HCT116 (cell line): ENCODE results near the gene GPHA2. TPM values are rescaled to one million over a fixed set of nuclear protein-coding genes. Genes with fewer than 3 reads are reported as not detected.
A peak's percentile ranks its signal among the peaks of the same experiment; 100 is the strongest.
"Not testable (repeated sequence)": the region's sequence is repeated elsewhere in the genome, so short reads cannot be mapped to it uniquely, and the experiment has no call there.

Source experiments
- ATAC-seq: fragments of 200-7000 bp; cut with Tn5 transposase; 2 replicates; pipeline ENCODE4 v1.9.1; 2020; ENCODE audit warnings: mild to moderate bottlenecking, moderate library complexity
- Bru-seq: library from RNA; stranded (reverse); fragments of 400-500 nt; gene quantifications from one replicate; lab custom pipeline; 2021; lab: Mats Ljungman, UMichigan
- BruChase-seq, 2 experiments: library from RNA; stranded (reverse); fragments of 400-500 nt; gene quantifications; one replicate each; lab custom pipeline; 2021; lab: Mats Ljungman, UMichigan
- BruUV-seq: library from RNA; stranded (reverse); fragments of 400-500 nt; replicated peaks from 2 replicates; lab custom pipeline; 2021; lab: Mats Ljungman, UMichigan
- CTCF ChIA-PET: fragments of 300-600 bp; sonication (Branson Sonifier 250); formaldehyde crosslinking; loops from one replicate; lab custom pipeline; 2021; ENCODE audit warnings: antibody characterized with exemption; lab: Charles Lee
- POLR2A ChIA-PET: fragments of 300-600, 350-600 bp; sonication (Branson Sonifier 250); formaldehyde crosslinking; loops from one replicate; lab custom pipeline; 2021; ENCODE audit warnings: antibody characterized with exemption; lab: Charles Lee
- RAD21 ChIA-PET, 2 experiments: fragments of 300-600 bp; sonication (Branson Sonifier 250); formaldehyde crosslinking; loops; one replicate each; lab custom pipeline; 2023; ENCODE audit warnings: low total read pairs in 2 of 2; ENCODE audit not compliant: uncharacterized antibody in 2 of 2, unreplicated experiment in 2 of 2, low non-redundant PET in 1 of 2; lab: Charles Lee
- DNase-seq: peaks from one replicate; pipeline ENCODE4 v3.0.0-alpha.2; 2010; ENCODE audit warnings: low read depth, low spot score
- H2AFZ ChIP-seq: fragments of 200-600 bp; shearing (Covaris generic), sonication (generic); 2 replicates; pipeline ENCODE4 v1.6.1; 2017; ENCODE audit warnings: low read depth, mixed run types, mixed read lengths, antibody characterized with exemption, low read length; ENCODE audit not compliant: poor library complexity, severe bottlenecking
- H3K27ac ChIP-seq: 2 replicates; pipeline ENCODE4 v1.5.1; 2012; ENCODE audit warnings: low read depth, low read length
- H3K27me3 ChIP-seq: fragments of 200-600 bp; sonication (generic); 2 replicates; pipeline ENCODE4 v1.6.1; 2016; ENCODE audit warnings: mixed run types, low read length, mixed read lengths; ENCODE audit not compliant: insufficient read depth
- H3K36me3 ChIP-seq, 2 experiments: fragments of 200-500 bp in 1 of 2; fragments of 200-600 bp in 1 of 2; sonication (Bioruptor generic) in 1 of 2; sonication (generic) in 1 of 2; 2 replicates each; pipeline versions ENCODE4 v1.5.1 to v1.6.1; 2014 to 2016; ENCODE audit warnings: low read length in 2 of 2, inconsistent platforms in 1 of 2, mixed read lengths in 1 of 2, mixed run types in 1 of 2; ENCODE audit not compliant: insufficient read depth in 2 of 2, control insufficient read depth in 1 of 2
- H3K4me1 ChIP-seq, 2 experiments: fragments of 200-600 bp in 1 of 2; sonication (generic) in 1 of 2; 2 replicates each; pipeline versions ENCODE4 v1.5.1 to v1.6.1; 2012 to 2017; ENCODE audit warnings: low read length in 2 of 2, inconsistent platforms in 1 of 2, mild to moderate bottlenecking in 1 of 2, mixed read lengths in 1 of 2, mixed run types in 1 of 2, moderate library complexity in 1 of 2; ENCODE audit not compliant: insufficient read depth in 2 of 2, control insufficient read depth in 1 of 2
- H3K4me2 ChIP-seq: fragments of 200-600 bp; sonication (generic); 2 replicates; pipeline ENCODE4 v1.6.1; 2017; ENCODE audit warnings: mixed run types, low read length, mixed read lengths
- H3K4me3 ChIP-seq, 2 experiments: fragments of 200-600 bp in 1 of 2; sonication (generic) in 1 of 2; replicated peaks in 1 of 2; 2 replicates each; pipeline ENCODE4 v1.5.1; 2011 to 2016; ENCODE audit warnings: low read length in 2 of 2, control low read depth in 1 of 2, low read depth in 1 of 2, mild to moderate bottlenecking in 1 of 2, mixed read lengths in 1 of 2, mixed run types in 1 of 2
- H3K79me2 ChIP-seq: fragments of 200-600 bp; sonication (generic); 2 replicates; pipeline ENCODE4 v1.6.1; 2017; ENCODE audit warnings: mild to moderate bottlenecking, mixed run types, low read length, moderate library complexity, mixed read lengths; ENCODE audit not compliant: insufficient read depth
- H3K9ac ChIP-seq: fragments of 200-600 bp; sonication (generic); 2 replicates; pipeline ENCODE4 v1.6.1; 2016; ENCODE audit warnings: low read length, mixed read lengths
- H3K9me2 ChIP-seq: fragments of 200-600 bp; sonication (generic), shearing (Covaris generic); 2 replicates; pipeline ENCODE4 v1.6.1; 2017; ENCODE audit warnings: mixed run types, mild to moderate bottlenecking, moderate library complexity; ENCODE audit not compliant: insufficient read depth
- H3K9me3 ChIP-seq, 2 experiments: fragments of 200-500 bp in 1 of 2; fragments of 200-600 bp in 1 of 2; sonication (Bioruptor generic) in 1 of 2; sonication (generic) in 1 of 2; 2 replicates each; pipeline ENCODE4 v1.6.1; 2014 to 2017; ENCODE audit warnings: low read length in 2 of 2, mixed read lengths in 2 of 2, inconsistent platforms in 1 of 2, low read depth in 1 of 2, mild to moderate bottlenecking in 1 of 2, mixed run types in 1 of 2, moderate library complexity in 1 of 2; ENCODE audit not compliant: control insufficient read depth in 1 of 2, insufficient read depth in 1 of 2
- H4K20me1 ChIP-seq: fragments of 200-600 bp; sonication (generic), shearing (Covaris generic); 2 replicates; pipeline ENCODE4 v1.6.1; 2017; ENCODE audit warnings: mixed run types, mild to moderate bottlenecking, moderate library complexity; ENCODE audit not compliant: insufficient read depth
- ATF3 ChIP-seq: IDR thresholded peaks from 2 replicates; pipeline ENCODE4 v1.6.1; 2012
- CEBPB ChIP-seq: IDR thresholded peaks from 2 replicates; pipeline ENCODE4 v1.6.1; 2012; ENCODE audit warnings: low read depth
- EGR1 ChIP-seq: IDR thresholded peaks from 2 replicates; pipeline ENCODE4 v1.6.1; 2012; ENCODE audit warnings: low read depth
- ELF1 ChIP-seq: IDR thresholded peaks from 2 replicates; pipeline ENCODE4 v1.6.1; 2012; ENCODE audit warnings: low read depth, borderline replicate concordance
- EZH2 ChIP-seq: fragments of 200-600 bp; sonication (generic); IDR thresholded peaks from 2 replicates; pipeline ENCODE4 v1.6.1; 2017; ENCODE audit warnings: antibody characterized with exemption, mixed run types
- EZH2phosphoT487 ChIP-seq: fragments of 200-600 bp; IDR thresholded peaks from 2 replicates; pipeline ENCODE4 v1.6.1; 2018; ENCODE audit warnings: antibody characterized with exemption, borderline replicate concordance
- FOSL1 ChIP-seq: IDR thresholded peaks from 2 replicates; pipeline ENCODE4 v1.6.1; 2012; ENCODE audit warnings: low read depth
- REST ChIP-seq: IDR thresholded peaks from 2 replicates; pipeline ENCODE4 v1.6.1; 2012; ENCODE audit warnings: low read depth
- SRF ChIP-seq: IDR thresholded peaks from 2 replicates; pipeline ENCODE4 v1.6.1; 2012; ENCODE audit warnings: low read depth
- TCF7L2 ChIP-seq: IDR thresholded peaks from 2 replicates; pipeline ENCODE4 v1.7.0; 2011; ENCODE audit warnings: borderline replicate concordance, inconsistent platforms; ENCODE audit not compliant: insufficient read depth, insufficient read length; ENCODE audit errors: extremely low read depth
- YY1 ChIP-seq: IDR thresholded peaks from 2 replicates; pipeline ENCODE4 v1.6.1; 2011; ENCODE audit warnings: low read length, low read depth, moderate library complexity, mild to moderate bottlenecking; ENCODE audit not compliant: insufficient replicate concordance; ENCODE audit errors: extremely low read depth
- ZFX ChIP-seq: fragments of 450-650 bp; IDR thresholded peaks from 2 replicates; pipeline ENCODE4 v1.6.1; 2017
- ZNF274 ChIP-seq: fragments of 200-500 bp; sonication (Bioruptor generic); IDR thresholded peaks from 2 replicates; pipeline ENCODE4 v1.6.1; 2014; ENCODE audit warnings: mild to moderate bottlenecking, low read depth, low read length, inconsistent platforms
- intact Hi-C: fragments of 100-400 bp; cut with micrococcal nuclease; formaldehyde crosslinking; loops from 2 replicates; pipeline ENCODE4 v1.10.0; 2022
- long read RNA-seq: library from polyadenylated mRNA; unstranded; transcript quantifications from one replicate; pipeline ENCODE4 v2.0.0, GENCODE V29; 2021; ENCODE audit not compliant: unreplicated experiment
- polyA plus RNA-seq: library from polyadenylated mRNA; unstranded; fragments of >200 nt; gene quantifications from 2 replicates; pipeline ENCODE4 v1.2.1, GENCODE V29; 2012; ENCODE audit warnings: missing spikeins
- total RNA-seq: library from RNA; stranded (reverse); gene quantifications from one replicate; pipeline ENCODE4 v1.2.1, GENCODE V29; 2021; ENCODE audit not compliant: unreplicated experiment

GPHA2 gene
- not detected for total RNA-seq
- 0.23 TPM in 1 of 2 replicates, not detected in the other for polyA plus RNA-seq
- Bru-seq, nascent RNA: not detected
- BruChase-seq, experiment 1, labeled RNA remaining after a 6-hour chase: not detected
- BruChase-seq, experiment 2, labeled RNA remaining after a 2-hour chase: not detected
- long read RNA-seq: 0 reads

GRCh38 chr11:64935359-64936081, at the start of gene GPHA2:
Gene GPHA2, minus strand, starts transcription at chr11:64935893. Its CDS starts 433 bp downstream, at chr11:64935460.
- DNase-seq (no peak), ATAC-seq (peak; percentile 63)
- no peaks in the 10 kb centered on the region for H3K9me3 ChIP-seq
- no peaks in the 10 kb centered on the region for H3K27me3 ChIP-seq
- no peak for TF ChIP-seq REST
- no peak for TF ChIP-seq ZNF274
- TF ChIP-seq FOSL1: no peak
- no peak for TF ChIP-seq TCF7L2
- no peak for TF ChIP-seq ATF3
- no peak for TF ChIP-seq ELF1
- no peak for TF ChIP-seq EZH2phosphoT487
- no peak for TF ChIP-seq CEBPB
- no peak for TF ChIP-seq EGR1
- TF ChIP-seq ZFX: no peak
- no peak for TF ChIP-seq EZH2
- no peak for TF ChIP-seq SRF
- no peak for TF ChIP-seq YY1
- ChIA-PET RAD21 (no interaction called here), POLR2A (no interaction called here), CTCF (no interaction called here)
- H3K4me2 ChIP-seq: peak within 1 kb of the TSS; percentile 22
- no peak within 1 kb of the TSS for H3K9ac ChIP-seq
- intact Hi-C loops: no loop called here
- H3K36me3 ChIP-seq: peaks cover 0 to under 1% of the 10 kb centered on the region in 2 experiments; a peak in 1 of 4 replicates
- H4K20me1 ChIP-seq: no peaks in the 10 kb centered on the region
- no peak within 1 kb of the TSS for H3K27ac ChIP-seq
- no peaks in the 10 kb centered on the region for H3K9me2 ChIP-seq
- H3K4me1 ChIP-seq: peaks cover 8 to 15% of the 10 kb centered on the region in 2 experiments; a peak in 3 of 4 replicates
- H2AFZ ChIP-seq: no peak within 1 kb of the TSS
- H3K4me3 ChIP-seq: no peak within 1 kb of the TSS
- H3K79me2 ChIP-seq: no peaks in the 10 kb centered on the region
- no TSS peak for BruUV-seq

GRCh38 chr11:64983339-64983738, 47.6 kb upstream of the GPHA2 start:
- H3K4me1 ChIP-seq, H3K4me3 ChIP-seq, CTCF ChIA-PET, H3K79me2 ChIP-seq, DNase-seq, BruUV-seq, H3K4me2 ChIP-seq, RAD21 ChIA-PET, H2AFZ ChIP-seq, H4K20me1 ChIP-seq, H3K27ac ChIP-seq, intact Hi-C loops, H3K9me2 ChIP-seq, H3K27me3 ChIP-seq, POLR2A ChIA-PET, ATAC-seq, H3K36me3 ChIP-seq, H3K9me3 ChIP-seq, H3K9ac ChIP-seq: not testable (repeated sequence)
